Keratinocyte (primary cell): ENCODE data around the gene CAMKK2. TPM values are rescaled to one million over a fixed set of nuclear protein-coding genes. Genes with fewer than 3 reads are reported as not detected.

ENCODE experiments used
- DNase-seq: peaks from one replicate; pipeline ENCODE4 v3.0.0-alpha.2; 2011; ENCODE audit warnings: low read depth, missing footprints, low spot score
- FAIRE-seq: peaks from 2 replicates; lab custom pipeline; 2011; peaks lifted over from hg19 to GRCh38; lab: Jason Lieb, UNC
- H2AFZ ChIP-seq: 2 replicates; pipeline ENCODE4 v1.6.0; 2012; ENCODE audit warnings: low read length, control low read depth, inconsistent platforms; ENCODE audit not compliant: control insufficient read depth
- H3K27ac ChIP-seq: 2 replicates; pipeline ENCODE4 v1.5.1; 2011; ENCODE audit warnings: low read length; ENCODE audit not compliant: control insufficient read depth, insufficient read depth
- H3K27me3 ChIP-seq: 3 replicates; pipeline ENCODE4 v1.6.0; 2011; ENCODE audit warnings: low read length; ENCODE audit not compliant: control insufficient read depth, insufficient read depth; ENCODE audit errors: extremely low read depth
- H3K36me3 ChIP-seq, 2 experiments: 2 replicates in 1 of 2; 3 replicates in 1 of 2; pipeline ENCODE4 v1.5.1; 2011; ENCODE audit warnings: low read length in 2 of 2, mild to moderate bottlenecking in 1 of 2; ENCODE audit not compliant: control insufficient read depth in 2 of 2, insufficient read depth in 2 of 2; ENCODE audit errors: extremely low read depth in 1 of 2
- H3K4me1 ChIP-seq: 3 replicates; pipeline ENCODE4 v1.5.1; 2011; ENCODE audit warnings: low read length; ENCODE audit not compliant: control insufficient read depth, insufficient read depth; ENCODE audit errors: extremely low read depth
- H3K4me2 ChIP-seq: 3 replicates; pipeline ENCODE4 v1.6.0; 2011; ENCODE audit warnings: low read depth, low read length; ENCODE audit not compliant: control insufficient read depth, insufficient read depth; ENCODE audit errors: extremely low read depth
- H3K4me3 ChIP-seq, 3 experiments: fragments of 200-600 bp in 1 of 3; sonication (generic) in 1 of 3; 2 replicates in 2 of 3; 3 replicates in 1 of 3; pipeline ENCODE4 v1.5.1; 2011 to 2016; ENCODE audit warnings: low read length in 3 of 3, mild to moderate bottlenecking in 3 of 3, control low read depth in 2 of 3, inconsistent platforms in 1 of 3, low read depth in 1 of 3, mixed read lengths in 1 of 3, mixed run types in 1 of 3, moderate library complexity in 1 of 3; ENCODE audit not compliant: control insufficient read depth in 2 of 3, insufficient read depth in 2 of 3; ENCODE audit errors: extremely low read depth in 1 of 3
- H3K79me2 ChIP-seq: 2 replicates; pipeline ENCODE4 v1.6.0; 2012; ENCODE audit warnings: low read length; ENCODE audit not compliant: control insufficient read depth, insufficient read depth
- H3K9ac ChIP-seq: 3 replicates; pipeline ENCODE4 v1.6.0; 2011; ENCODE audit warnings: low read length; ENCODE audit not compliant: control insufficient read depth, insufficient read depth; ENCODE audit errors: extremely low read depth
- H3K9me1 ChIP-seq: 3 replicates; pipeline ENCODE4 v1.6.0; 2011; ENCODE audit warnings: low read length; ENCODE audit not compliant: control insufficient read depth, insufficient read depth; ENCODE audit errors: extremely low read depth
- H3K9me3 ChIP-seq: 2 replicates; pipeline ENCODE4 v1.5.1; 2012; ENCODE audit warnings: low read depth, low read length; ENCODE audit not compliant: control insufficient read depth
- H4K20me1 ChIP-seq: 3 replicates; pipeline ENCODE4 v1.6.0; 2011; ENCODE audit warnings: low read length; ENCODE audit not compliant: control insufficient read depth, insufficient read depth; ENCODE audit errors: extremely low read depth
- EZH2 ChIP-seq: IDR thresholded peaks from one replicate; pipeline ENCODE4 v1.6.1; 2012; ENCODE audit warnings: inconsistent platforms, mild to moderate bottlenecking, low read length, moderate library complexity
- dilution Hi-C: fragments of 300-500 bp; cut with MboI; formaldehyde crosslinking; loops from one replicate; pipeline ENCODE4 v1.7.0; 2020; ENCODE audit warnings: low sequenced_read_pairs; ENCODE audit not compliant: extremely low pct_ligation_motif_present
- polyA plus RNA-seq, 5 experiments: library from polyadenylated mRNA; depleted of rRNA in 3 of 5; stranded (reverse) in 3 of 5; stranded (forward) in 1 of 5; unstranded in 1 of 5; fragments of >200 nt; gene quantifications; 1 replicate in 1 of 5; 2 replicates in 3 of 5; 3 replicates in 1 of 5; pipeline versions ENCODE4 v1.2.1 to v1.2.3, GENCODE V29; 2011 to 2012; ENCODE audit warnings: missing spikeins in 2 of 5, low read depth in 1 of 5, low replicate concordance in 1 of 5
- TF ChIP-seq, protein P1 (sequence below), 3 experiments: IDR thresholded peaks in 1 of 3; conservative IDR thresholded peaks in 1 of 3; optimal IDR thresholded peaks in 1 of 3; 2 replicates in 2 of 3; 3 replicates in 1 of 3; pipeline versions ENCODE3 to v1.5.1; 2011; ENCODE audit warnings: low read length in 3 of 3, mild to moderate bottlenecking in 3 of 3, moderate library complexity in 2 of 3, control low read depth in 1 of 3, inconsistent platforms in 1 of 3; ENCODE audit not compliant: insufficient read depth in 2 of 3; ENCODE audit errors: extremely low read depth in 1 of 3

Gene CAMKK2
- polyA plus RNA-seq, 1 donor (not counting 4 experiments of a cell fraction or from before 2014, with no cell fraction given): 18.6 TPM

DNA sequence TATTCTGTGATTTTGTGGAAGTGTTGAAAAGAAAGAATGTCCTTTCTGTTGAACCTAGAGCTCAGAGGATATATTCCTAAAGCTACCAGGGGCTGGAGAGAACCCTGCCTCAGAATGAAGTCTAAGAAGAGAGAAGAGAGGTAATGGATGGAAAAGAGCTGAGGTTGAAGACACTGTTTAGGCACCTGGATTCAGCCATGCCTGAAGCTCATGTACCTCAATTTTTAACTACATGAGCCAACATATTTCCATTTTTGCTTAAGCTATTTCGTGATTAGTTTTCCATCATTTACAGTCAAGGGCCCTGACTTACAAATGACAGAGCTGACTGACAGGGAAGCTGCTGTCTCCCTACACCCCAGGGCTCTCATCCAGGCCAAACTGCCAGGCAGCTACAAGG lies 10.7 kb downstream of the CAMKK2 start:
- dilution Hi-C loops: no loop called here
- no peak overlapping the region for H3K9ac ChIP-seq
- FAIRE-seq (no peak), DNase-seq (no peak)
- H3K79me2 ChIP-seq: peaks cover 1% of the 10 kb centered on the region
- no peaks in the 10 kb centered on the region for H3K9me1 ChIP-seq
- no peak for TF ChIP-seq EZH2
- TF ChIP-seq, protein P1, sequence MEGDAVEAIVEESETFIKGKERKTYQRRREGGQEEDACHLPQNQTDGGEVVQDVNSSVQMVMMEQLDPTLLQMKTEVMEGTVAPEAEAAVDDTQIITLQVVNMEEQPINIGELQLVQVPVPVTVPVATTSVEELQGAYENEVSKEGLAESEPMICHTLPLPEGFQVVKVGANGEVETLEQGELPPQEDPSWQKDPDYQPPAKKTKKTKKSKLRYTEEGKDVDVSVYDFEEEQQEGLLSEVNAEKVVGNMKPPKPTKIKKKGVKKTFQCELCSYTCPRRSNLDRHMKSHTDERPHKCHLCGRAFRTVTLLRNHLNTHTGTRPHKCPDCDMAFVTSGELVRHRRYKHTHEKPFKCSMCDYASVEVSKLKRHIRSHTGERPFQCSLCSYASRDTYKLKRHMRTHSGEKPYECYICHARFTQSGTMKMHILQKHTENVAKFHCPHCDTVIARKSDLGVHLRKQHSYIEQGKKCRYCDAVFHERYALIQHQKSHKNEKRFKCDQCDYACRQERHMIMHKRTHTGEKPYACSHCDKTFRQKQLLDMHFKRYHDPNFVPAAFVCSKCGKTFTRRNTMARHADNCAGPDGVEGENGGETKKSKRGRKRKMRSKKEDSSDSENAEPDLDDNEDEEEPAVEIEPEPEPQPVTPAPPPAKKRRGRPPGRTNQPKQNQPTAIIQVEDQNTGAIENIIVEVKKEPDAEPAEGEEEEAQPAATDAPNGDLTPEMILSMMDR (optimal IDR thresholded peaks at IDR 0.05 in 1 of 3, IDR thresholded peaks at IDR 0.05 in 1 of 3, conservative IDR thresholded peaks at IDR 0.05 in 1 of 3; ENCODE audit: extremely low read depth in 1 of 3, insufficient read depth in 2 of 3, low read length in 3 of 3): no peak
- H4K20me1 ChIP-seq: no peaks in the 10 kb centered on the region
- H3K27ac ChIP-seq: no peak overlapping the region
- H3K4me1 ChIP-seq: no peaks in the 10 kb centered on the region
- H3K36me3 ChIP-seq: peaks cover 0 to 6% of the 10 kb centered on the region in 2 experiments
- H3K4me2 ChIP-seq: no peak overlapping the region
- no peaks in the 10 kb centered on the region for H3K9me3 ChIP-seq
- H3K4me3 ChIP-seq: no peak overlapping the region
- no peak overlapping the region for H2AFZ ChIP-seq
- H3K27me3 ChIP-seq: no peaks in the 10 kb centered on the region

DNA sequence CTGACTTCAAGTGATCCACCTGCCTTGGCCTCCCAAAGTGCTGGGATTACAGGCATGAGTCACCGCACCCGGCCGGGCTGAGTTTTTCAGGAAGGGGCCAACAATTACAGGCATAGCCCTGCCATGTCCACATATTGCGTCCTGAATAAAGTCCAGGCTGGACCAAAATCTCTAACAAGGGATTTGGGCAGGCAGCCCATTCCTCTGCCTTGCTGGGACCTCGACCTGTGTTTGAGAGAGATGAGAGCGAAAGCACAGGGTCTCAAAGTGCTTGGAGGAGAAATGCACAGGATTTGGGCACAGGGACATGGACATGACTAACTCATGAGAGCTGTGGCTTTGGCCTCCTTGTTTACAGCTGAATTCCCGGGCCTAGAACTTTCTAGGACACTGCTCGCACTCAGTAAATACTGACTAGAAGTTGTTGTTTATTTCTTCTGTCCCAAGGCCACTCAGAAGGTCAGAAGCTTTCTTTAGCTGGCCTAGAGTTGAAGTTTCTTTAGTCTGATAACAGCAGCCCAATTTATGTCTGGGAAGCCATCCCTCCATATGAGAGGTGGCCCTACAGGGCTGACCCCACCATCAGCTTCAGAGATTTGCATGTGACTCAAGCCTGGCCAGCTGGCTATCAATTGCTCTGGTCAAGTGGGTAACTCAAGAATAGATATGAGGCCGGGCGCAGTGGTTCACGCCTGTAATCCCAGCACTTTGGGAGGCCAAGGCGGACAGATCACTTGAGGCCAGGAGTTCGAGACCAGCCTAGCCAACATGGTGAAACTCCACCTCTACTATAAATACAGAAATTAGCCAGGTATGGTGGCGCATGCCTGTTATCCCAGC lies 11.7 kb downstream of the CAMKK2 start:
- no peaks in the 10 kb centered on the region for H4K20me1 ChIP-seq
- H3K27ac ChIP-seq: no peak overlapping the region
- H3K9ac ChIP-seq: no peak overlapping the region
- H3K4me1 ChIP-seq: no peaks in the 10 kb centered on the region
- no peak overlapping the region for H3K4me3 ChIP-seq
- H3K79me2 ChIP-seq: no peaks in the 10 kb centered on the region
- dilution Hi-C loops: no loop called here
- H3K9me1 ChIP-seq: no peaks in the 10 kb centered on the region
- no peak overlapping the region for H3K4me2 ChIP-seq
- TF ChIP-seq EZH2: no peak
- TF ChIP-seq, protein P1 (optimal IDR thresholded peaks at IDR 0.05 in 1 of 3, IDR thresholded peaks at IDR 0.05 in 1 of 3, conservative IDR thresholded peaks at IDR 0.05 in 1 of 3; ENCODE audit: extremely low read depth in 1 of 3, insufficient read depth in 2 of 3, low read length in 3 of 3): no peak
- H3K36me3 ChIP-seq: peaks cover 0 to 3% of the 10 kb centered on the region in 2 experiments
- DNase-seq (no peak), FAIRE-seq (no peak)
- H3K27me3 ChIP-seq: no peaks in the 10 kb centered on the region
- no peak overlapping the region for H2AFZ ChIP-seq
- no peaks in the 10 kb centered on the region for H3K9me3 ChIP-seq
